HG03097 (cell line): ENCODE data around the gene CEMIP2.
"Not testable (repeated sequence)": the region's sequence is repeated elsewhere in the genome, so short reads cannot be mapped to it uniquely, and the experiment has no call there.

ENCODE experiments used
- ATAC-seq: cut with Tn5 transposase; IDR thresholded peaks from one replicate; pipeline ENCODE4 v1.9.1; 2021; ENCODE audit not compliant: unreplicated experiment, low FRiP score

The CEMIP2 gene

DNA sequence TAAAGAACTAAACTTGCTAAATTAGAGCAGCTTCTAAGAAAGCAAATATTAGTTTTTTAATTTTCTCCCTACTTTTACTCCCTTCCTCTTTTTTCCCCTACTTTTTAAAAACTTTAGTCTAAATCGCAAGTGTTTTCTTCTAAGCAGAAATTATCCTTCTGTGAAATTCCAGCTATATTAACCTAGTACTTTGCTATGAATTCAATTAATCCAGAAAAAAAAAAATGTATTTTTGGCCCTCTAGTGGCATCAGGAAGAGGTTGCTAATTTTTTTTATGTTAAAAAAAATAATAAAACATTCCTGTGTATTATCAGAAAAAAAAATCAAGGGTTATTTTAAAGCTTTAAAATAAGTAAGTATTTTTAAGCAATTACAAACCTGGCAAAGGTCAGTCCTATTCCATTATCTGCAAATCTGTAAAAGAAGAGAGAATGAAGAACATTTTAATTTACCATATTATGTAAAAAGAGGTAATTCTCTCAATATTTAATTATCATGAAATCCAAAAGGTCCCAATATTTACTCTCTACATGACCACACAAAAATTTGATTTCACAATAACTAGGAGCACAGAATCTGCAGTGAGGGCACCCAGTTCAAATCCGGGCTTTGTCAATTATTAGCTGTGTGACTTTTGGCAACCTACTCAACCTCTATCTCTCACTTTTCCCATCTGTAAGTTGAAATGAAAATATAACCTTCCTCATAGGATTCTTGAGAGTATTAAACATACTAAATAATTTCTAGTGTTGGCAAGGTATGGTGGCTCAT is 52.0 kb downstream of the CEMIP2 start:
- no peak for ATAC-seq

- ATAC-seq: no peak
Observed at GRCh38 chr9:71710856-71711255, 57.5 kb downstream of the CEMIP2 start.

- no peak for ATAC-seq
Observed at GRCh38 chr9:71710201-71710600, 58.1 kb downstream of the CEMIP2 start.

GRCh38 chr9:71709384-71709783 is 58.9 kb downstream of the CEMIP2 start:
- ATAC-seq: no peak

DNA sequence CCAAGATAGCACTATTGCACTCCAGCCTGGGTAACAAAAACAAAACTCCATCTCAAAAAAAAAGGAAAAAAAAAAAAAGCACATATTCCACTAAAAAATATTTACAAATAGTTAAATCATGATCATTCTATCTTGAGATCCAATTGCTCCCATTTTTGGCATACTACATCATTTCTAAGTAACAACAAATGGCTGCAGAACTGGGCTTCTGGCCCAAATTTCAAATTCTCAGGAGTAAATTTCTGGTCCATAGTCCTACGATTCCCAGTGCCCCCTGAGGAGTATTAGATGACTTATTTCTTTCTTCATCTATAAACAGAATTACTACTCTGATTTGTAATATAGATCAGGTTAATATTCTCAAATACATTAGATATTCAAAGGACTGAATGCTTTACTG is 62.1 kb downstream of the CEMIP2 start:
- ATAC-seq: no peak

DNA sequence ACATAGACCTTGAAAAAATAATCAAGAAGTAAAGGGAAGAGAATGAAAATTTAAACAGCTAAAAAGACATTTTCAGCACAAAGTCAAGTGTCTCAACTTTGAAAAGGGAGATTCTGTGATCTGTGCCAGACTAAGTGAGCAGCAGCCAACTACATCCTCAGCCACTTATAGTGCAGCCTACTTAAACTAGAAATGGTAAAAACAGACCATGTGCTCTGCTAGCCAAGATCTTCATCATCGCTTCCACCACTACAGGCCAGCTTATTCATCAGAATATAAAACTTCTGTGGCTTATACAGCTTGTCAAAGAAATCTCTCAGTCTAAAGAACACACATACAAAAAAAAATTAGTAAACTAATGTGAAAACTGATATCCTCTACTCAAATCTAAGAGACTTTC is 63.5 kb downstream of the CEMIP2 start:
- ATAC-seq: no peak

GRCh38 chr9:71703172-71703872 is 65.0 kb downstream of the CEMIP2 start:
- no peak for ATAC-seq

GRCh38 chr9:71697882-71698281 is 70.4 kb downstream of the CEMIP2 start:
- ATAC-seq: no peak

GRCh38 chr9:71694332-71694731 is 74.0 kb downstream of the CEMIP2 start:
- no peak for ATAC-seq

DNA sequence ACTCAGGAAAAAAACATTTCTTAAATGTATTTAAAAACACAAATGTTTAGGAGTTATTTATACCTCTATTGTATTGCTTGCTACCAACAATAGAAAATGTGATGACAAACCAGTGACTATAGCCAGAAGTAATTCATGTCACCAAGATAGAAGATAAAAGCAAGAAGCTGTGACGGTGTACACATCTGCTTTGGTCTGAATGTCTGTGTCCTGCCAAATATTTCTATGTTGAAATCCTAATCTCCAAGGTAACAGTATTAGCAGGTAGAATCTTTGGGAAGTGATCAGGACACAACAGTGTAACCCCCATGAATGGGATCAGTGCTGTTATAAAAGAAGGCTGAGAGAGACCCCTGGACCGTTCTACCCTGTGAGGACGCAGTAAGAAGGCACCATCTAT is 74.7 kb downstream of the CEMIP2 start:
- ATAC-seq: no peak

DNA sequence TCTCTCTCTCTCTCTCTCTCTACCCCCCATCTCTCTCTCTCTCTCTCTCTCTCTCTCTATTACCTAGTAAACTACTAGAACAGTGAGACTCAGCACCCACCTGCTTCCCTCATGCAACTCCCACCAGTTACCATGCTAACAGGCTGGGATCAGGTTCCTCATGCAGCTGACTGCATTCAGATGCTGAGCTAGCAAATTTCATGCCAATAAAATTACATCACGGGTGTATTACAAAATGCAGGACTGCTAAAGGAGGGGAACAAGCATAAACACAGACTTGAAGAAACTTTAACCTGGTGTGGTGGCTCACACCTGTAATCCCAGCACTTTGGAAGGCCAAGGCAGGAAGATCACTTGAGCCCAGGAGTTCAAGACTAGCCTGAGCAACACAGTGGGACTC is 76.0 kb downstream of the CEMIP2 start:
- no peak for ATAC-seq

GRCh38 chr9:71691576-71691975 is 76.7 kb downstream of the CEMIP2 start:
- not testable (repeated sequence) for ATAC-seq

DNA sequence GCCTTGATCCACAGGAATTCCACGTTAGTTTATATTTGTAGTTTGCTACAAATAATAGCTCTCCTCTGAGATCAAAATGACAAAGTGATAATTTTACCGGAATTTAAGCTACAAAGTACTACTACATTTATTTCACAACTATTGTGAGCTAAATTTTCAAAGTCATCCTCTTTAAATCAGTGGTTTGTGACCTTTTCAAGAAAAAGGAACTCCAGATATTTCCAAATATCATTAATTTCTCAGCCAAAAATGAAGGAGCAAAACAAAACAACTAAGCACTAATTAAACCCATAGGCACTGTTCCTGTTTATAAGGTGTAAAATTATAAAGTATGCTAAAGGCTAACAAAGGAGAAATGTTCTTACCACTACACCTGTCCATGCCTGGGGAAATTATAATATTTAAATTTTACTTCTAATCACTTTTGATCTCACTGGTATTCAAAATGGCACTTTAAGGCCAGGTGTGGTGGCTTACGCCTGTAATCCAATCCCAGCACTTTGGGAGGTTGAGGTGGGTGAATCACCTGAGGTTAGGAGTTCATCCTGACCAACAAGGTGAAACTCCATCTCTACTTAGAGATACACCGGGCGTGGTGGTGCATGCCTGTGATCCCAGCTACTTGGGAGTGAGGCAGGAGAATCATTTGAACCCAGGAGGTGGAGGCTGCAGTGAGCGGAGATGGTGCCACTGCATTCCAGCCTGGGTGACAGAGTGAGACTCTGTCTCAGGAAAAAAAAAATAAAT is 77.5 kb downstream of the CEMIP2 start:
- ATAC-seq: no peak

GRCh38 chr9:71690063-71690688 is 78.1 kb downstream of the CEMIP2 start:
- ATAC-seq: no peak

- ATAC-seq: no peak
Observed at GRCh38 chr9:71687676-71688075, 80.6 kb downstream of the CEMIP2 start.

DNA sequence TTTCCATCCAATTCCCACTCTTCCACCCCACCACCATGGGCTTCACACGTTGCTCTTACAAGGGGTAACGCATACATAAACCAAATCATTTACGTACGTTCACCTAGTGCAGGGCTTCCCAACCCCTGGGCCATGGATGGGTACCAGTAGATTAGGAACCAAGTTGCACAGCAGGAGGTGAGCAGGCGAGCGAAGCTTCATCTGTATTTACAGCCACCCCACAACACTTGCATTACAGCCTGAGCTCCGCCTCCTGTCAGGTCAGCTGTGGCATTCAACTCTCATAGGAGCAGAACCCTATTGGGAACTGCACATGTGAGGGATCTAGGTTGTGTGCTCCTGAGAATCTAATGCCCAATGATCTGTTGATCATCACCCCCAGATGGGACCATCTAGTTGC is 82.3 kb downstream of the CEMIP2 start:
- no peak for ATAC-seq

GRCh38 chr9:71685394-71685793 is 82.9 kb downstream of the CEMIP2 start:
- ATAC-seq: no peak

- ATAC-seq: no peak
Observed at GRCh38 chr9:71684566-71684965, 83.7 kb downstream of the CEMIP2 start.

DNA sequence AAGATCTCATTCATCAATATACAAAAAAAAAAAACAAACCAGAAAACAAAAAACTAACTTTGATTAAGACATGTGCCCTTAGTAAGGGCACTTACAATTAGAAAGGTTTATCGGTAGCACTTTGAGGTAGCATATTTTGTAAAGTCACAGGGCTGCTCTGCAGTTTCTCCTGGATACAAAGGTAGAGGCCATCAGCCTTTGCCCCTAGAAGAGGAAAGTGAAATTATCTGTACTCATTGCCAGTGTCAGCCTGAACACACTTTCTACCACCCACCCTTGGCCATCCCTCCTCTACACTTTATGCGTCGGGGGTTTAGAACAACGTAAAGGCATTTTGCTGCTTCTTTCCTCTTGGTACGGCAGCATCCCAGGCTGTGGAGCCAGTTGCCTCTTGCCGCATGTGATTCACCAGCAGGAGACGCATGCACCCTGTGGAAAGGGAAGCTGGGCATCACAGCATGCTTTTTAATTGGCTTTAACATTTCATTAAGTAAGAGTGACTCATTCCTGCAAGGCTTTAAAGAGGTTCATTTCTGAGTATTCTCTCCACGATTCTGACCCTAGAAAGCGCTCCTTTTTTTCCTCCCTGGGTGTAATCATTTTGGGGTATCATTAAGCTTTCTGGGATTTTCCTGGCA is 84.6 kb downstream of the CEMIP2 start:
- ATAC-seq: no peak

DNA sequence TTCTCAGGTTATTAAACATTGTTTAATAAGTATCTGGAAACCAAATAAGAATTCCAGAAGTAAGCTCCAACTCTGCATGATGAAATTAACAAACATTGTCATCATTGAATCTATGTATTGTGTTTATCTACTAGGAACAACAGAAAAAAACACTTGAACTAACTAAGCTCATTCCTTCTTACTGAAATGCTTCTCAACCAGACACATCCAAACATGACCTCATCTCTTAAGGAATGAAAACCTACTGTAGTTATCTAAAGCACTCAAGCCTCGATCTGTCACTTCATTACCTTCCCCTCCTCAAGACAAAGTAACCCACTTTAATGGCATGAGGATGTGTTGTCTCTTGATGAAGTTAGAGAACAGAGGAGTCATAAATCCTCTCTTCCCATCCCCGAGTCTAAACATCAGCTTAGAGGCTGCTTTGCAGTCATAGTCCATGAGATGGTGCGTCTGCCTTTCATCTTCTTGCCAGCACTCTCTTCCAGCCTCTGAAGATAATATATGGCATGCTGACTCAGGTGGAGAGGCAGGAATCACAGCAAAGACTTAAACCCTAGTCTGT is 86.5 kb downstream of the CEMIP2 start:
- ATAC-seq: no peak
